Endometrial microvascular endothelial cells (primary cell): ENCODE measurements around the gene VASH1. TPM values are rescaled to one million over a fixed set of nuclear protein-coding genes. Genes with fewer than 3 reads are reported as not detected.

Source experiments
- in situ Hi-C: cut with HindIII; loops from 2 replicates; pipeline ENCODE4 v1.10.0; 2017; ENCODE audit warnings: low sequenced_read_pairs, low pct_unique_long_range_greater_than_20kb; ENCODE audit errors: inconsistent ontology term
- total RNA-seq: library from RNA; depleted of rRNA; stranded (reverse); fragments of >200 nt; gene quantifications from one replicate; pipeline ENCODE4 v1.2.3, GENCODE V29; 2015; ENCODE audit errors: inconsistent ontology term

VASH1 gene
- total RNA-seq, 1 donor from 2014 or later = 8.9 TPM

DNA sequence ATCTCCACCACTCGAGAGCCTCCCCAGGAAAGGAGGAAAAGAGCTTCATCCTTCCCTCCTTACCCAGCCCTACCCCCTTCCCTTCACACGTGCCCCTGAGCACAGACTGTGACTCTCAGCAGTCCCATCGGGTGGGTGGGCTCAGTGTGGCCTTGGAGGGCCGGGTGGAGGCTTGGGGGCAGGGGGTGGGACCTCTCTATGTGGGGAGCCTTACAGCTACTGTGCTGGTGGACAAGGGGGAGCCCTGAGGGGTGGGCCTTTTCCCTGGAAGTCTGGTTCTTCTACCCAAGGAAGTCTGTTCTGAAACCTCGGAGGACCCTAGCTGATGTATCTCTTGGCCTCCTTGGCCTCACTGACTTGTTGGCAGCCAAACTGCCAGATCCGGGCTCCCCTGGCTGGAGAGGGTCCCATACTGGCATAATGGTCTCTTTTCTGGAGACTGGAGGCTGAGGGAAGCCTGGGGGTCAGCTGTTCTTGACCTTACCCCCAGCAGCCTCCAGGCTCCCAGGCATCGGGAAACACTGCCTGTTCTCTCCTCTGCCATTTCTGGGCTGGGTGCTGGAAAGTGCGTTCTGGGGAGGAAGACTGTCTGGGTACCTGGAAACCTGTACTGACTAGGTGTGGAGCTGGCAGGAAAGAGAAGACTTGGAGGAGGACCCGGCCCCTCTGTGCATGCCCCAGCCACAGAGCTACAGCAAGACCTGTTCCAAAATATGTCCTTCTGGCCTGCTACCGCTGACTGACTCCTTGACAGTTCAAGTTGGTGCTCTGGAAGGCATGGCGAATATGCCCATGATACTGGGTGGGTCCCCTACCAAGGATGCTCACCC is 7.6 kb downstream of the VASH1 start:
- in situ Hi-C loops = no loop called here

- in situ Hi-C loops = no loop called here
Observed at GRCh38 chr14:76769636-76770292, 8.5 kb downstream of the VASH1 start.

DNA sequence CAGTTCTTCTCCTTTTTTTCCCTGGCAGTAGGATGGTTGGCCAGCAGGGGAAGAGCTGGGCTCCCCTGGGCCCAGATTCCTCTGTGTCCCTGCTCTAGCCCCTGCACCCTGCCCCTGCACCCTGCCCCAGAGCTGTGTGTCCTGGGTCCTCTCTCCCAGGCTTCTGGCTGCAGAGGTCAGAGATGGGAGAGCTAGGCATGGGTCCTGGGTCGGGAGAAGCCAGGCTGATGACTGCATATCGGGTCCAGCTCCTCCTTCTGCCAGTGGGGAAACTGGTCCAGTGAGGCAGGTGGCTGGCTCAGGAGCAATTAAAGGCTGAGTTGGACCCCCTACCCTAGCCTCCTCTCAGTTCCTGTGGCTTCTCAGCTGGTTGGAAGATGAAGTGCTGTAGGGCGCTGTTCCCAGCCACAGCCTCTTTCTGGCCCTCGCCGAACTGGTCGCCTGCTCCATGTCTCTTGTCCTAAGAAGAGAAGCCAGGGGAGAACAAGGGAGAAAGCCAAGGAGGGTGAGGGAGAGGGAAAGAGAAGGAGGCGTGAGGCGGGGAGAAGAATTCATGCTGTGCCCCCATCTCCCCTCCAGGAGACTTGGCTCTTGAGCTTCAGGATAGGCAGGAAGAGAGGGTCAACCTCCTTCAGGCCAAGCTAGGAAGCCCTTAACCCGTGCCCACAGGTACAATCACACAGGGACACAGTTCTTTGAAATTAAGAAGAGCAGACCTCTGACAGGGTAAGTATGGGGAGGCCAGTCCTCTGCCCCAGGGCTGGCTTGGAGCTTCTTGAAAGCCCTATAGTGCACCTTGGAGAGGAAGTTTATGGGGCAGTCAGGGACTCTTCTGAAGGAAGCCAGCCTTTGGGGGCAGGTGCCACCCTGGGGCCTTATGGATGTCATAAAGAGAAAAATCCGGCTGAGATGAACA is 9.5 kb downstream of the VASH1 start:
- in situ Hi-C loops = no loop called here

- in situ Hi-C loops = no loop called here
Observed at GRCh38 chr14:76771437-76771980, 10.2 kb downstream of the VASH1 start.

GRCh38 chr14:76772300-76773187 is 11.3 kb downstream of the VASH1 start:
- in situ Hi-C loops = no loop called here

GRCh38 chr14:76773188-76773885 is 12.1 kb downstream of the VASH1 start:
- in situ Hi-C loops = no loop called here

DNA sequence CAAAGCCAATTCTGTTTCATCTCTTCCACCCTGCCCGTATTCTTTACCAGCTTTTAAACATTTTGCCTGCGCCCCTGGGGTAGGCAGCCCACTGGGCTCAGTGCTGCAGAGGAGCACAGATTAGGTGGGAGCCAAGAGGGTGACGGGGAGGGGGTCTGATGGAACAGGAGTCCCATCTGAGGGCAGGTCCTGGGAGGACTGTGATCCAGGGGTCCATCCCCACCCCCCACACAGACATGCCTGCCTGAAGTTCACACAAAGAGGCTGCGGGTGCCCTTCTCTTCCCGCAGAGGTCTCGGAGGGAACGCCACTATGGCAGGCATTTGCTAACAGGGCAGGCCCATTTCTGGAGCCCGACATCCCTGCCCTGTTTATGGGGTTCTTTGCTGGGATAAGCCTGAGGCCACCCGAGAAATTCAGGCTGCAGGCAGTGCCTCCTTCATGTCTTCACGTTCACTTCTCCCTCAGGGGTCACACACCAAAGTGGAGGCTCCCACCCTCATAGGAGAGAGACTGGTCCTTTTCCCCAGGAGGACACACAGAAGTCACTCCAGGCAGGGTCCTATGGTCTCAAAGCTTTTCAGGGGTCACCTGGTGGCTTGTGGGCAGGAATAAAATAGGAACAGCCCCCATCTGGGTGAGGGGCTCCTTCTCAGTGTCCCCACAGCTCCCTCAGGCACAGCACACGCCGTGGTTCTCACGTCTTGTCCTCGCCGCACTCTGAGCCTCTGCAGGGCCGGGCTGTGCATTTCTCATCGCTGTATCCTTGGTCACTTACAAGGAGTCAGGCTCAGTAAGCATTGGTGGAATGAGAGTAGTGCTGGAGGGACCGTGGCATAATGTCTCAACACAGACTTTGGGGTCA is 12.9 kb downstream of the VASH1 start:
- in situ Hi-C loops = no loop called here

DNA sequence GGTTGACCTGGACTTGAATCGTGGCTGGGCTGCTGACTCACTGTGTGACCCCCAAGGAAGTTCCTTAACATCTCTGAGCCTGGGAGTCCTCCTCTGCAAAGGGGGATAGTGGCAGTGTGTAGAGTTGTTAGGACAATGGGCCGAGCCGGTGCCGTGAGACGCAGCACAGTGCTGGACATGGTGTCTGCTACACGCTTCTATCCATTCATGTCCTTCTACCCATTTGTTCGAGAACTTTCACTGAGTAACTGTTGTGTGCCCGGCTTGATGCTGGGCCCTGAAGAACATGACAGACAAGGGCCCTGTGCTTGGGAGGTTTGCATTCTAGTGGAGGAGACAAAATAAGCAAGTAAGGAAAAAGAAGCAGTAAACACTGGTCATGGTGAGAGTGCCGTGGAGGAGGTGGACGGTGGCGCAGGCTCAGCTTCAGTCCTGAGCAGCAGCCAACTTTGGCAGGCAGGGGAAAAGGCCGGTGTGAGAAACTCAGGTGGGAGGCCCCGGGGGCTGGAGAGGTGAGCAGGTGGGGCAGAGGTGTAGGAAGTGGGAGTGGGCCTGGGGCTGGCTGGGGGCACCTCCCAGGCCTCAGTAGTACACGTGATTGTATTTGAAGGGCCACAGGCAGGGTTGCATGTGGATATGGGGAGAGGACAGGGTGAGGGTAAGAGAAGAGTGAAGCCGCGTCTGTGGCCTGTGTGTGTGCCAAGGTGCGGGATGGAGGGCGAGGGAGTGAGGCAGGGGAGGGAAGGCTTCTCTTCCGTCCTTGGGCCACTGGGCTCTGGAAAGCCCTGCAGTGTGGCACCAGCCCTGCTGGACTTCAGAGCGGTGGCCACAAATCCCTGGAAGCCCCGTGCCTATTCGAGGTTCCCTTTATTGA is 13.8 kb downstream of the VASH1 start:
- in situ Hi-C loops = no loop called here

GRCh38 chr14:76775695-76776427 is 14.6 kb downstream of the VASH1 start:
- in situ Hi-C loops = no loop called here

GRCh38 chr14:76776428-76777251 is 15.4 kb downstream of the VASH1 start:
- in situ Hi-C loops = no loop called here

DNA sequence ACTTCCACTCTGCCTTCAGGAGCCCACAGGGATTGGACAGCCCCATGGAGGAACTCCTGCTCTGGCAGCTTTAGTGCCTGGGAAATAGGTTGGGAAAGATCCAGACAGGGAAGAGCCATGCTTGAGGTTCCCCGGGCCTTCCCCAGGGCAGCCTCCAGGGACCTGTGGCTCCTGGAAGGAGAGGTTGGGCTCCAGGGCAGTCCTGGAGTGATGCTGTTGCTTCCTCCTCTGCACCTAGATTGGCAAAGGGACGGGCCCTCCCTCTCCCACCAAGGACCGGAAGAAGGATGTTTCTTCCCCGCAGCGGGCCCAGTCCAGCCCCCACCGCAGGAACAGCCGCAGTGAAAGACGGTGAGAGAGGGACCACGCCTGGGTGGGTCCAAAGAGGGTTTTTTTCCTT is 16.5 kb downstream of the VASH1 start:
- in situ Hi-C loops = no loop called here

DNA sequence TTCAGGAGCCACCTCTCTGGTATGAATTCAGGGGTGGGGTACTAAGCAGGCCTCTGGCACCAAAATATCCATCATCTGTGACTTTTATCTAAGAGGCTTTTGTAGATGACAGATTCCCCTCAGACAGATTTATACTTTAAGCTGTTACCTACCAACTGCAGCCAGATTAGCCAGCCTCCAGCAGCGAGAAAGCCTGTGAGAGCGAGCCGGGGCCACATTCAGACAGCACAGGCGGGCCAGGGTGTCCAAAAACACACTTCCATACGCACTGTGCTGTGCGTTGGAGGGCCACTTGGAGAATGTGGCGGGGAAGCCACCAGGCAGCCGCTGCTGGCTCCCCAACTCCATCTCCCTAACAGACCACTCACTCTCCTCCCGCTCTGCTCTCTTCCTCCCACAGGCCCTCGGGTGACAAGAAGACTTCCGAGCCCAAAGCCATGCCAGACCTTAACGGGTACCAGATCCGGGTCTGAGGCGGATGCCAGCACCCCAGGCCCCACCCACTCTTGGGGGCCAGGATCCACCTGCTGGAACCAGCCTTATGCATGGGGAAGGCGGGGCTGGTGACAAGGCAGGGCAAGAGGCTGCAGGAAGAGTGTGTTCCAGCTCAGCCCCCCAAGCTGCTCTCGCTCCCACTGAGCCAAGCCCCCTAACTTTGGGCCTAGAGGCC is 17.4 kb downstream of the VASH1 start:
- in situ Hi-C loops = no loop called here

GRCh38 chr14:76779221-76780057 is 18.2 kb downstream of the VASH1 start:
- in situ Hi-C loops = no loop called here
